GM19455 (cell line): ENCODE data around the gene CSRP1.

Experiments used
- ATAC-seq: cut with Tn5 transposase; IDR thresholded peaks from one replicate; pipeline ENCODE4 v1.9.1; 2021; ENCODE audit not compliant: unreplicated experiment

CSRP1 gene

GRCh38 chr1:201457508-201457960, 49.4 kb downstream of the CSRP1 start:
- no peak for ATAC-seq

- ATAC-seq = no peak
These were observed 50.2 kb downstream of the CSRP1 start for GRCh38 chr1:201456499-201457309.

GRCh38 chr1:201455098-201455497, 51.8 kb downstream of the CSRP1 start:
- no peak for ATAC-seq

GRCh38 chr1:201454608-201455007, 52.3 kb downstream of the CSRP1 start:
- no peak for ATAC-seq

- no peak for ATAC-seq
These were observed 54.1 kb downstream of the CSRP1 start for GRCh38 chr1:201452866-201453265.

GRCh38 chr1:201450721-201451291, 56.1 kb downstream of the CSRP1 start:
- ATAC-seq = no peak

- no peak for ATAC-seq
These were observed 57.9 kb downstream of the CSRP1 start for GRCh38 chr1:201448990-201449389.

GRCh38 chr1:201447903-201448871, 58.7 kb downstream of the CSRP1 start:
- peak; percentile 74 for ATAC-seq

GRCh38 chr1:201445310-201445709, 61.6 kb downstream of the CSRP1 start:
- ATAC-seq = no peak

GRCh38 chr1:201444792-201445191, 62.1 kb downstream of the CSRP1 start:
- ATAC-seq = no peak

GRCh38 chr1:201443747-201444146, 63.2 kb downstream of the CSRP1 start:
- ATAC-seq = no peak

GRCh38 chr1:201436969-201437368, 70.0 kb downstream of the CSRP1 start:
- ATAC-seq = no peak

GRCh38 chr1:201436393-201436792, 70.5 kb downstream of the CSRP1 start:
- ATAC-seq = no peak

GRCh38 chr1:201434266-201434665, 72.7 kb downstream of the CSRP1 start:
- ATAC-seq = no peak

- no peak for ATAC-seq
These were observed 73.3 kb downstream of the CSRP1 start for GRCh38 chr1:201433609-201434008.
